Thyroid gland (tissue), 4 donors: ENCODE measurements around the gene PLXNB3.

Experiments used
- CTCF ChIP-seq, 6 experiments: fragments of 200-600 bp in 3 of 6; fragments of 450-650 bp in 3 of 6; sonication (generic) in 3 of 6; IDR thresholded peaks; one replicate each; pipeline ENCODE4 v1.5.1; 2016 to 2019; ENCODE audit warnings: antibody characterized with exemption in 6 of 6, mild to moderate bottlenecking in 2 of 6, inconsistent platforms in 1 of 6, moderate library complexity in 1 of 6
- POLR2A ChIP-seq, 2 donors: fragments of 450-650 bp; IDR thresholded peaks; one replicate each; pipeline ENCODE4 v1.6.1; 2017; ENCODE audit warnings: antibody characterized with exemption in 2 of 2, mild to moderate bottlenecking in 2 of 2, moderate library complexity in 1 of 2

GRCh38 chrX:153777261-153778090 lies 13.4 kb downstream of the PLXNB3 start:
- TF ChIP-seq POLR2A (IDR thresholded peaks at IDR 0.05) (no peak), CTCF (IDR thresholded peaks at IDR 0.05) (no peak)
